Fibroblast of mammary gland (primary cell): ENCODE data around the gene C2orf42.
"Not testable (repeated sequence)": the region's sequence is repeated elsewhere in the genome, so short reads cannot be mapped to it uniquely, and the experiment has no call there.

Experiments
- DNase-seq: peaks from one replicate; pipeline ENCODE4 v3.0.0-alpha.2; 2010; ENCODE audit warnings: low read depth
- H3K4me3 ChIP-seq: 2 replicates; pipeline ENCODE4 v1.5.1; 2011; ENCODE audit warnings: low read depth, mild to moderate bottlenecking, low read length, moderate library complexity; ENCODE audit not compliant: control insufficient read depth
- TF ChIP-seq, protein P1 (sequence below): conservative IDR thresholded peaks from 2 replicates; pipeline ENCODE4 v1.5.1; 2011; ENCODE audit warnings: low read depth, low read length, inconsistent platforms; ENCODE audit not compliant: control insufficient read depth, insufficient read depth

Gene C2orf42

DNA sequence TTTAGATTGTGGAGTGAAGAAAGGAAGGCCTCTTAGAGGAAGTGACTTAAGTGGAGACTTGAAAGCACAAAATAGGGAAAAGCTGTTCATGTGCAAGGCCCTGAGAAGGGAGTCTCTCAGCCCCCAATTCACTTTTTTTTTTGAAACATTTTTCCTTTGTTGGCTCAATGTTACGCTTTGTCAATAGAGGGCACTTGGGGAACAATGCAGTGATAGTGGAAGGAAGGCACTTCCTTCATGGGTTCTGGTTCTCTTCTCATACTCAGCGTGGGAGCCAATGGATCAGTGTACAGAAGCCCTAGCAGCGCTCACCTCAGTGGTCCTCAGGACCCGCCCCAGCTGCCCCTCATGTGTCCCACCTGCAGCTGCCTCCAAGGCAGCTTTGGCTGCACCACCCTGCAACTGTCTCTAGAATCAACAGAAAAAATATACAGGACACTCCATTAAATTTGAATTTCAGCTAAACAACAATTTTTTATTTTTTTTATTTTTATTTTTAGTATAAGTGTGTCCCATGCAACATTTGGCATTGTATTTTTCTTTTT, 8.6 kb upstream of the C2orf42 start:
- no peak overlapping the region for H3K4me3 ChIP-seq
- TF ChIP-seq, protein P1, sequence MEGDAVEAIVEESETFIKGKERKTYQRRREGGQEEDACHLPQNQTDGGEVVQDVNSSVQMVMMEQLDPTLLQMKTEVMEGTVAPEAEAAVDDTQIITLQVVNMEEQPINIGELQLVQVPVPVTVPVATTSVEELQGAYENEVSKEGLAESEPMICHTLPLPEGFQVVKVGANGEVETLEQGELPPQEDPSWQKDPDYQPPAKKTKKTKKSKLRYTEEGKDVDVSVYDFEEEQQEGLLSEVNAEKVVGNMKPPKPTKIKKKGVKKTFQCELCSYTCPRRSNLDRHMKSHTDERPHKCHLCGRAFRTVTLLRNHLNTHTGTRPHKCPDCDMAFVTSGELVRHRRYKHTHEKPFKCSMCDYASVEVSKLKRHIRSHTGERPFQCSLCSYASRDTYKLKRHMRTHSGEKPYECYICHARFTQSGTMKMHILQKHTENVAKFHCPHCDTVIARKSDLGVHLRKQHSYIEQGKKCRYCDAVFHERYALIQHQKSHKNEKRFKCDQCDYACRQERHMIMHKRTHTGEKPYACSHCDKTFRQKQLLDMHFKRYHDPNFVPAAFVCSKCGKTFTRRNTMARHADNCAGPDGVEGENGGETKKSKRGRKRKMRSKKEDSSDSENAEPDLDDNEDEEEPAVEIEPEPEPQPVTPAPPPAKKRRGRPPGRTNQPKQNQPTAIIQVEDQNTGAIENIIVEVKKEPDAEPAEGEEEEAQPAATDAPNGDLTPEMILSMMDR, result no peak
- DNase-seq, result no peak

DNA sequence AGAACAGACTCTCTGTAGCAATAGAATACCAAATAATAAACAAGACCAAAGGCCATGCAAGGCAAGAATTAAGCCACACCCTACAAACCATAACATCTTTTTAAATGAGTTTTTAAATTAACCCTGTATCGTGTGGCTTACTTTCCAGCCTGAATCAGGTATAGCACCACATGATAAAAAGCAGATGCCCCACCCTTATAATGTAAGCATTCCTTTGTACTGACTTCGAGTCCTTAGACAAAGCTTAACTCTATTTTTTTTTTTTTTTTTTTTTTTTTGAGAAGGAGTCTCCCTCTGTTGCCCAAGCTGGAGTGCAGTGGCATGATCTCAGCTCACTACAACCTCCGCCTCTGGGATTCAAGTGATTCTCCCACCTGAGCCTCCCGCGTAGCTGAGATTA, 1.7 kb upstream of the C2orf42 start:
- no peak for DNase-seq
- no peak overlapping the region for H3K4me3 ChIP-seq
- TF ChIP-seq, protein P1, result no peak

DNA sequence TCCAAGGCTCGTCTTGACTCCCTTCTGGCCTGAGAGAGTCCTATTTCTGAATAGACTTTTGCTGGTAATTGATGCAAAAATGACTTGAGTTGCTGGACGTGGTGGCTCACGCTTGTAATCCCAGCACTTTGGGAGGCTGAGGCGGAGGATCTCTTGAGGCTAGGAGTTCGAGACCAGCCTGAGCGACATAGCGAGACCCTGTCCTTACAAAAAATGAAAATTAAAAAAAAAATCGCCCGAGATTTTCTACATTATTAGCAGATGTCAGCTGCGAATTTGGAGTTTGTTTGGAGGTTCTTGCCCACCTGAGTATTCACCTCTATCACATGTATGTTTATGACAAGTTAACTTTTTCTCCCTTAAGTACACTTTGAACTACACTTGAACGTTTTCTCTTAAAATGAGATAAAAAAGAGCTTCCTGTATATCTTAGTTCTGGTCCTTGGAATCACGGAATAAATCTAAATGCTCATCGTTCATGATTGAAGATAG, 471 bp upstream of the C2orf42 start:
- TF ChIP-seq, protein P1, result no peak
- H3K4me3 ChIP-seq, result peak overlapping the region; percentile 93
- DNase-seq, result no peak

DNA sequence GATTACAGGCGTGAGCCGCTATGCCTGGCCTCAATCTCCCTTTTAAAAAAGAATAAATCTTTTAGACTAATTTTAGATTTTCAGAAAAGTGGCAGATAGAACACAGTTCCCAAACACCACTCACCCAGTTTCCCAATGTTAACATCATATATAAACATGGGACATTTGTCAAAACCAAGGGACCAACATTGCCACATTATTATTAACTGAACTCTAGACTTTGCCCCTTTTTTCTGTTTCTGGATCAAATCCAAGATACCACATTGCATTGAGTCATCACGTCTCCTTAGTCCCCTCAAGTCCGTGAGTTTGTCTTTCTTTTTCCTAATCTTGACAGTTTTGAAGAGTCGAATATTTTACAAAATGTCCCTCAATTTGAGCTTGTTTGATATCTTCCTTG, 2.4 kb downstream of the C2orf42 start:
- H3K4me3 ChIP-seq, result no peak overlapping the region
- peak; percentile 8 for DNase-seq
- TF ChIP-seq, protein P1, result no peak

DNA sequence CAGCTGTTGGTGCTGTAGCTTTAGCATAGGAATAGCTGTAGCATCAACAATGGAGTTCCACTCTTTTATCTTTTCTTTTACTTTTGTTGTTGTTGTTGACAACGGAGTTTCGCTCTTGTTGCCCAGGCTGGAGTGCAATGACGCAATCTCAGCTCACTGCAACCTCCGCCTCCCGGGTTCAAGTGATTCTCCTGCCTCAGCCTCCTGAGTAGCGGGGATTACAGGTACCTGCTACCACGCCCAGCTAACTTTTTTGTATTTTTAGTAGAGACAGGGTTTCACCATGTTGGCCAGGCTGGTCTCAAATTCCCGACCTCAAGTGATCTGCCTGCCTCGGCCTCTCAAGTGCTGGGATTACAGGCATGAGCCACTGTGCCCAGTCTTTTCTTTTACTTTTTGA, 3.6 kb downstream of the C2orf42 start:
- H3K4me3 ChIP-seq, DNase-seq: not testable (repeated sequence)

DNA sequence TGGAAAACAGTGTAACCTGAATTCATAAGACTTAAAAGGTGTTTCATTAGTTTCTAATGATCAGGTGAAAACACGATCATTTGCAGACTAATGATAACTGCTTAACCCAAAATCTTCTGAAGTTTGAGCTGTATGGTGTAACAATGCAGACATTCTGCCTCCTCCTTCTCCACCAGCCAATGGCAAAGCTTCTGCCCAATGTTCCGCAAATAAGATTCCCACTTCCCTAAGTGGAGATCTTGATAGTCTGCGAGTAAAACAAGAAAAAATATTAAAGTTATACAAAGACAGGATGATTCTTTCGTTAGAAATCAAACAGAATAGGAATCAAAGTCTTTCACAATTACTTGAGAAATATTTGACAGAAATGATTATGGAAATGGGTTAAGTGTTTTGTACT, 8.1 kb downstream of the C2orf42 start:
- TF ChIP-seq, protein P1, result no peak

DNA sequence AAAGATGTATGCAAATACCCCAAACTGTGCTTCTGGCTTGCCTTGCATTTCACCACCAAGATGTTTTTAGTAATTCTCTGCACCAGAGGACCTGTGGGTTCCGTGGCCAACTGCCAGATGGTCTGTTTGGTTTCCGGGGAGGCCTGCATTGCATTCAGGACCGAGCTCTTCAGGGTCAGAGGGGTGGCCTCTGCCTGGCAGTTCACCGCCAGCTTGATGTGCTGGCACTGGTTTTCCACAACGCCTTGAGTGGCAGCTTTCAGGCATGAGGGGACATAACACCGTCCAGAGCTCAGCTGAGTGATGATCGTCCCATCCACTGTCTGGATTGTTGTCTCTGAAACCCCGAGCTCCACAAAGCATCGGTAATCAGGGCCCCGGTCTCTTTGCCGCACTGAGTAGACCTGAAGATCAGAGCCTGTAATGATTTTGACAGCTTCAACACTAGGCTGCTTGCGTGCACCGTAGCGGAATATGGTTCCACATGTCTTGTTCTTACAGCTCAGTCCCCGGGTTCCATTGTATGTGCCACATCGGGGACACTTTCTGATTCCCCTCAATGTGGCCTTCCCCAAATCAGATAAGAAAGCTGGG, 9.4 kb downstream of the C2orf42 start:
- TF ChIP-seq, protein P1, result no peak
- H3K4me3 ChIP-seq, result no peak overlapping the region
- no peak for DNase-seq

More for the DNA sequence above, 8.1 kb downstream of the C2orf42 start:
- no peak for DNase-seq
- H3K4me3 ChIP-seq, result no peak overlapping the region
